VCaP (cell line): Measurements from ENCODE around the gene ZNF335.
"Not testable (repeated sequence)": the region's sequence is repeated elsewhere in the genome, so short reads cannot be mapped to it uniquely, and the experiment has no call there.

ENCODE experiments used
- H3K27ac ChIP-seq: fragments of 450-650 bp; 2 replicates; pipeline ENCODE4 v1.5.1; 2017
- TF ChIP-seq, protein P1 (sequence below): fragments of 450-650 bp; conservative IDR thresholded peaks from 2 replicates; pipeline ENCODE4 v1.5.1; 2017; ENCODE audit warnings: mild to moderate bottlenecking, moderate library complexity

Gene ZNF335

DNA sequence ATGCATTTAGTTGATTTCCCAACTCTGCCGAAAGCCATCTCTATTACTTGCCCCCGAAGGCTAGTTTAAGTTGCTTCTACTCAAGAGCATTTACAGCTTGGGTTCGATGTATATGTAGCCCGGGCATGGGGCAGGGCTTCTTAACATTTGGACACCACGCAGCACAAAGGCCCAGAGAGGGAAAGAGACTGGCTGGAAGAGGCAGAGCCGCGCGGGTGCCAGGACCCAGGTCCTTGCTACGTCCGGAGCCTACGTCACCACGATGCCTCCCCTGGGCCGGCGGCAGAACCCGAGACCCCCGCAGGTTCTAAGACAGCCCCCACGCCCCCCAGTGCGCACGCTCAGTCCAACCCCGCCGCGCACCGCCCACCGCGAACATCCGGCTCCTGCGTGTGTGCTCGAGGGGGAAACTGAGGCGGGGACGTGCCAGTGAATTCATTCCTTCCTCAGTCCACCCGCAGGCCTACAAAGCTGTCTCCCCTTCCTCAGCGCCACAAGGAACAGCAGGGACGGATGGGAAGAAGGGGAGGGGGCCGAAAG is 37.9 kb downstream of the ZNF335 start:
- H3K27ac ChIP-seq = peak overlapping the region; percentile 100
- TF ChIP-seq, protein P1, sequence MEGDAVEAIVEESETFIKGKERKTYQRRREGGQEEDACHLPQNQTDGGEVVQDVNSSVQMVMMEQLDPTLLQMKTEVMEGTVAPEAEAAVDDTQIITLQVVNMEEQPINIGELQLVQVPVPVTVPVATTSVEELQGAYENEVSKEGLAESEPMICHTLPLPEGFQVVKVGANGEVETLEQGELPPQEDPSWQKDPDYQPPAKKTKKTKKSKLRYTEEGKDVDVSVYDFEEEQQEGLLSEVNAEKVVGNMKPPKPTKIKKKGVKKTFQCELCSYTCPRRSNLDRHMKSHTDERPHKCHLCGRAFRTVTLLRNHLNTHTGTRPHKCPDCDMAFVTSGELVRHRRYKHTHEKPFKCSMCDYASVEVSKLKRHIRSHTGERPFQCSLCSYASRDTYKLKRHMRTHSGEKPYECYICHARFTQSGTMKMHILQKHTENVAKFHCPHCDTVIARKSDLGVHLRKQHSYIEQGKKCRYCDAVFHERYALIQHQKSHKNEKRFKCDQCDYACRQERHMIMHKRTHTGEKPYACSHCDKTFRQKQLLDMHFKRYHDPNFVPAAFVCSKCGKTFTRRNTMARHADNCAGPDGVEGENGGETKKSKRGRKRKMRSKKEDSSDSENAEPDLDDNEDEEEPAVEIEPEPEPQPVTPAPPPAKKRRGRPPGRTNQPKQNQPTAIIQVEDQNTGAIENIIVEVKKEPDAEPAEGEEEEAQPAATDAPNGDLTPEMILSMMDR = no peak

DNA sequence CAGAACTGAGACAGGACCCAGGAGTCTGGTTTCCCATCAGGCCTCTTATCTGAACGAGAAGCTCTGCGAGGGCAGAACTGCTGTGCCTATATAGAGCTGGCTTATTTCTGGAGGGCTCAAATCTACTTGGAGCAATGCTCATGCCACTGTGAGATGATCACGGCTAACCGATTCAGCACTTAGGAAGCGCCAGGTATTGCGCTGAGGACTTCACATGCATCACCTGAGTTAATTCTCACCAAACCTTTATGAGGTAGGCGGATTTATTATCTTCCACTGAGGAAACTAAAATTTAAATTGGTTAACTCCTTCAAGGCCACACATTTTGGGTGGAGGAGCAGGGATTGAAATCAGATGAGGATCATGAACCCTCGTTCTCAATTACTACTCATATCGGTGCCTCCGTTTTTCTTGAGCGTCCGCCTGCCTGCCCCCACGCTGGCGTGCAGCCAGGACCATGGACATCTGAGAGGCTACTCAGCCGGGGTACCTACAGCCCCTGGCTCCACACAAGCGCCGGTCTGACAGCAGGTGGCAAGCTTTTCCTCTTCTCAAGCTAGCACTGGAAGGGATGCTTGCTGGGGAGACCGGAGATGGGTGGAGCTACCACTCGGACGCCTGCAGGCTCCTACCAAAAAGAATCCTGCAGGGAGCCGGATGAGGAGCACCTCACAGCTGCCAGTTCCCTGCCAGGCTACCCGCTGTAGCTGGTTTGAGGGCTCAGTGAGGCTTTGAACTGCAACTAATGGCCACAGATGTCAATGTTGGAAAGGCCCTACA is 38.5 kb downstream of the ZNF335 start:
- H3K27ac ChIP-seq = peak overlapping the region; percentile 100
- TF ChIP-seq, protein P1 = peak; percentile 71

DNA sequence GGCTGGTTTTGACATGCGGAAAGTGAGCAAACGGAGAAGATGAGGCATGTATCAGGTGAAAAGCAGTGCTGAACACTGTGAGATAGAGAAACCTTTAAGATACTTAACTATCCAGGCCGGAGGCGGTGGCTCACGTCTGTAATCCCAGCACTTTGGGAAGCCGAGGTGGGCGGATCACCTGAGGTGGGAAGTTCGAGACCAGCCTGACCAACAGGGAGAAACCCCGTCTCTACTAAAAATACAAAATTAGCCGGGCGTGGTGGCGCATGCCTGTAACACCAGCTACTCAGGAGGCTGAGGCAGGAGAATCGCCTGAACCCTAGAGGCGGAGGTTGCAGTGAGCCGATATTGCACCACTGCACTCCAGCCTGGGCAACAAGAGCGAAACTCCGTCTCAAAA is 40.3 kb downstream of the ZNF335 start:
- H3K27ac ChIP-seq = not testable (repeated sequence)

DNA sequence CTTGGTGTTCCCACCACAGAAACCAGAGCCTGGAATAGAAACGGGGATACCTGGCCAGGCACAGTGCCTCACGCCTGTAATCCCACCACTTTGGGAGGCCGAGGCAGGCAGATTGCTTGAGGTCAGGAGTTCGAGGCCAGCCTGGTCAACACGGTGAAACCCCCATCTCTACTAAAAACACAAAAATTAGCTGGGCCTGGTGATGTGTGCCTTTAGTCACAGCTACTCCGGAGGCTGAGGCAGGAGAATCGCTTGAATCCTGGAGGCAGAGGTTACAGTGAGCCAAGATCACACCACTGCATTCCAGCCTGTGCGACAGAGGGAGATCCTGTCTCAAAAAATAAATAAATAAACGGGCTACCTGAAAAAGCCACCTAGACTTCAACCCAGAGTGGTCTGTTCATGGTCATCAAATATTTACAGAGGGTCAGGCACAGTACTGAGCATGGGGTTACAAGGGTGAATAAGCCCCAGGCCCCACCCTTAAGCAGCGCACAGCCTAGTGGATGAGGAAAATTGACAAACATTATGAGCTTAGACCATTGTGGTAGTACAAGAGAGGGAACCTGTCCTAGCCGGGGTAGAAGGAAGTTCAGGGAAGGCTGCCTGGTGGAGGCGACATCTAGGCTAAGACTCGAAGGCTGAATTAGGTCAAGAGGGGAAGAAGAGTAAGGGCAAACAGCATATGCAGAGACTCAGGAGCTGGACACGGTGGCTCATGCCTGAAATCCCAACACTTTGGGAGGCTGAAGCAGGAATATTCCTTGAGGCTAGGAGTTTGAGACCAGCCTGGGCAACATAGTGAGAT is 44.7 kb downstream of the ZNF335 start:
- no peak overlapping the region for H3K27ac ChIP-seq
- TF ChIP-seq, protein P1 = no peak

- TF ChIP-seq, protein P1 = no peak
- no peak overlapping the region for H3K27ac ChIP-seq
Observed at GRCh38 chr20:45926731-45927070, 45.3 kb downstream of the ZNF335 start.

DNA sequence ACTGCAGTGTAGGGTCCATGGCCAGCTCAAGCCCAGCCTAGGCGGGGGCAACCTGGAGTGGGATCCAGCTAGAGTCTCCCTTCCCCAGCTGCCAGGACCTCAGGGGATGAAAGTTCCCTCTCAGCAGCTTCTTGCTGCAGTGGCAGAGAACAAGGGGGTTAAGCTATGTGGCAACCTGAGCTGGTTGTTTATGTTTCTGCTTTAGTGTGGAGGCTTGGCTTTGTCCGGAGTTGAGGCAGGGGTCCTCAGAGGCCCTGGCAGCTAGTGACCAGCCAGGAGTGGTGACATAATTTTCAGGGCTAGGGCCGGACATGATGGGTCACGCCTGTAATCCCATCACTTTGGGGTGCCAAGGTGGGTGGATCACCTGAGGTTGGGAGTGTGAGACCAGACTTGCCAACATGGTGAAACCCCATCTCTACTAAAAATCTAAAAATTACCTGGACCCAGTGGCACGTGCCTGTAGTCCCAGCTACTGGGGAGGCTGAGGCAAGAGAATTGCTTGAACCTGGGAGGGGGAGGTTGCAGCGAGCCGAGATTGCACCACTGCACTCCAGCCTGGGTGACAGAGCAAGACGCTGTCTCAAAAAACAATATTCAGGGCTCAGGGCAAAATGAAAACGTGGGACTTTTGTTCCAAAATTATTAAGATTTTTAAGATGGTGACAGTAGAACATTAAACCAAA is 46.0 kb downstream of the ZNF335 start:
- H3K27ac ChIP-seq = no peak overlapping the region
- TF ChIP-seq, protein P1 = no peak

DNA sequence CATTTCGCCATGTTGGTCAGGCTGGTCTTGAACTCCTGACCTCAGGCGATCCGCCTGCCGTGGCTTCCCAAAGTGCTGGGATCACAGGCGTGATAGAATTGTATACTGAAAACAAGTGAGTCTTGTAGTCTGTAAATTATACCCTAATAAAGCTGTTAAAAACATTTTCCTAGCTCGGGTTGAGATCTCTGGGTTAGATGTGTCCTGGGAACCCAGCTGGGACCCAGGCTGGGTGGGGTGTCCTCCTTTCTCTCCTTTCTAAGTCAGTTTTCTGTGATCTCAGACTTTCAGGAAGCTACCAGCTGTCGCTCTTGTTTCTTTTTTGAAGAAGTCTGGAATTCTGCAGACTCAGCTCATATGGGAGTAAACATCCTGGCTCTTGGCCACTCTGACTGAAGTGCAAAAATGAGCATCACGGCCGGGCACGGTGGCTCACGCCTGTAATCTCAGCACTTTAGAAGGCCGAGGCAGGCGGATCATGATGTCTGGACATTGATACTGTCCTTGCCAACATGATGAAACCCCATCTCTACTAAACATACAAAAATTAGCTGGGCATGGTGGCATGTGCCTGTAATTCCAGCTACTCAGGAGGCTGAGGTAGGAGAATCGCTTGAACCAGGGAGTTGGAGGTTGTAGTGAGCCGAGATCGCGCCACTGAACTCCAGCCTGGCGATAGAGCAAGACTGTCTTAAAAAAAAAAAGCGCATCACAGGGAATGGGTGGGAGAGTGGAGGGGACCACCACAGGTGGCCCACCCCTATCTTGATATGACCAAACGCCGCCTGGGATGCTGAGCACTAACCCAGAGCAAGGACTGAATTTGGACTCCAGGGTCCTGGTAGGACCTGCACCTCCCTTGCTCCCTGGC is 47.4 kb downstream of the ZNF335 start:
- TF ChIP-seq, protein P1 = no peak
- no peak overlapping the region for H3K27ac ChIP-seq
